Heart left ventricle (tissue), 16 donors: ENCODE measurements around the gene FGD4. TPM values are rescaled to one million over a fixed set of nuclear protein-coding genes. Genes with fewer than 3 reads are reported as not detected.

ENCODE experiments used
- ATAC-seq, 4 donors: fragments of 200-7000 bp; cut with Tn5 transposase; one replicate each; pipeline ENCODE4 v1.9.1; 2020 to 2022; ENCODE audit warnings: moderate library complexity in 4 of 4, mild to moderate bottlenecking in 3 of 4, moderate number of reproducible peaks in 1 of 4
- DNase-seq, 5 donors: peaks; one replicate each; pipeline ENCODE4 v3.0.0-alpha.2; 2020
- H3K27ac ChIP-seq, 12 donors: fragments of 200-600 bp; sonication (generic) in 4 of 12; one replicate each; pipeline versions ENCODE4 v1.5.0 to v1.8.0; 2016 to 2022; ENCODE audit warnings: mild to moderate bottlenecking in 2 of 12
- H3K27me3 ChIP-seq, 9 donors: fragments of 200-600 bp; sonication (generic) in 2 of 9; one replicate each; pipeline versions ENCODE4 v1.5.1 to v1.8.0; 2016 to 2022; ENCODE audit warnings: mild to moderate bottlenecking in 3 of 9
- H3K36me3 ChIP-seq, 9 donors: fragments of 200-600 bp; sonication (generic) in 2 of 9; one replicate each; pipeline versions ENCODE4 v1.5.0 to v1.8.0; 2018 to 2022; ENCODE audit warnings: mild to moderate bottlenecking in 2 of 9
- H3K4me1 ChIP-seq, 12 donors: fragments of 200-600 bp; sonication (generic) in 4 of 12; one replicate each; pipeline versions ENCODE4 v1.5.0 to v1.8.0; 2016 to 2022; ENCODE audit warnings: mild to moderate bottlenecking in 3 of 12
- H3K4me3 ChIP-seq, 12 donors: fragments of 200-600 bp; sonication (generic) in 4 of 12; one replicate each; pipeline versions ENCODE4 v1.5.0 to v1.8.0; 2017 to 2022; ENCODE audit warnings: mild to moderate bottlenecking in 9 of 12, moderate library complexity in 4 of 12
- H3K9me3 ChIP-seq, 12 donors: fragments of 200-600 bp; sonication (generic) in 4 of 12; one replicate each; pipeline versions ENCODE4 v1.5.0 to v1.8.0; 2016 to 2022; ENCODE audit warnings: mild to moderate bottlenecking in 1 of 12
- CTCF ChIP-seq, 12 donors: fragments of 200-600 bp; sonication (generic) in 4 of 12; IDR thresholded peaks; one replicate each; pipeline versions ENCODE4 v1.5.0 to v1.8.0; 2018 to 2022; ENCODE audit warnings: antibody characterized with exemption in 12 of 12, mild to moderate bottlenecking in 5 of 12
- POLR2A ChIP-seq, 2 donors: fragments of 450-650 bp; IDR thresholded peaks; one replicate each; pipeline ENCODE4 v1.6.1; 2017; ENCODE audit warnings: antibody characterized with exemption in 2 of 2, mild to moderate bottlenecking in 2 of 2, moderate library complexity in 2 of 2
- WGBS, 4 donors: extraction: QIAGEN DNeasy Blood & Tissue Kit in 2 of 4; methylation state at CpG; one replicate each; pipeline versions ENCODE4 v1.1.5 to v1.1.7; 2013 to 2018; 5-methylcytosine and 5-hydroxymethylcytosine counted together
- intact Hi-C, 10 donors: fragments of 100-400 bp; cut with DNase I; formaldehyde crosslinking; loops; one replicate each; pipeline versions ENCODE4 v1.11.1 to v1.14.2; 2022
- polyA plus RNA-seq, 2 donors: library from polyadenylated mRNA; stranded (reverse); fragments of 200-250 nt; gene quantifications; one replicate each; pipeline ENCODE4 v1.2.3, GENCODE V29; 2013
- total RNA-seq, 9 donors: library from RNA; depleted of rRNA in 2 of 9; stranded (reverse); fragments of >200 nt in 2 of 9; fragmentation: NEBNext Ultra II Directional in 3 of 9; extraction: Animal tissue kit (Norgen Biotek cat#: 25700) in 3 of 9; gene quantifications; one replicate each; pipeline versions ENCODE4 v1.1.0 to v1.2.4, GENCODE V29; 2016 to 2023
- donor health status: ischemic (EF 13 %, LVEDD 7.1; RV severe dilation, severe dysfunction).
- donor health status: healthy with polysubstance abuse.
- donor health status: DM: no; HTN: yes; CAD: no.
- donor health status: DM: no; HTN: no; CAD: no.
- donor health status: ischemic (EF 25% LVEDD 6.9; RV normal size, moderate dysfunction).
- donor health status: ischemic (EF 25% LVEDD 5.7; RV mildly dilated, moderate dysfunction).
- donor health status: healthy.
- donor health status: DM: yes; HTN: yes; CAD: no.
- donor health status: ischemic (EF 35%, LVEDD 5.7; RV mildly dilated, moderate dysfunction).
- donor health status: nonischemic (EF 11% LVEDD 7.7; RV severe dilation, severe dysfunction).
- donor health status: DM: yes; HTN: yes; CAD: no.
- donor health status: PGD.
- donor health status: ischemic (EF 29% LVEDD 5.4; RV normal size, mild dysfunction).
- donor health status: nonischemic (EF 23%, LVEDD 6.1; RV moderate dilation, normal function).

Gene FGD4
- total and polyA plus RNA-seq, 11 donors, result 4.5 to 36.8 (median 28.2) TPM

GRCh38 chr12:32568228-32568627 lies 168.9 kb downstream of the FGD4 start:
- intact Hi-C loops, result loop anchor here in 2 of 10 donors (10.0 kb wide), 1 partner anchor 113 kb away; no protein-coding TSS in a partner anchor
- Histone ChIP-seq H3K4me1 (peaks cover 6 to 63% (median 42%) of the 10 kb centered on the region in 12 donors), H3K9me3 (no peaks in the 10 kb centered on the region), H3K27me3 (no peaks in the 10 kb centered on the region), H3K4me3 (no peak overlapping the region), H3K27ac (peak overlapping the region in 10 of 12 donors; percentile 9 to 71 (median 51)), H3K36me3 (peaks cover 0 to 27% (median 10%) of the 10 kb centered on the region in 9 donors)
- DNase-seq, result no peak
- ATAC-seq, result peak in 3 of 4 donors; percentile 57 to 70 (median 59)
- WGBS, 4 donors, result 21 to 49% (median 36%) methylated on average over 1 of the region's 1 CpG
- TF ChIP-seq POLR2A (IDR thresholded peaks at IDR 0.05) (no peak), CTCF (IDR thresholded peaks at IDR 0.05) (no peak)

GRCh38 chr12:32569259-32569658 lies 169.9 kb downstream of the FGD4 start:
- no peaks in the 10 kb centered on the region for H3K9me3 ChIP-seq
- DNase-seq (no peak), ATAC-seq (peak in 1 of 4 donors; percentile 19)
- 48 to 56% (median 49%) methylated on average over 2 of the region's 2 CpGs for WGBS, 4 donors
- H3K27me3 ChIP-seq, result no peaks in the 10 kb centered on the region
- peaks cover 0 to 24% (median 11%) of the 10 kb centered on the region in 9 donors for H3K36me3 ChIP-seq
- peaks cover 6 to 61% (median 43%) of the 10 kb centered on the region in 12 donors for H3K4me1 ChIP-seq
- peak overlapping the region in 8 of 12 donors; percentile 8 to 71 (median 50) for H3K27ac ChIP-seq
- H3K4me3 ChIP-seq, result no peak overlapping the region
- TF ChIP-seq POLR2A (IDR thresholded peaks at IDR 0.05), result no peak
- TF ChIP-seq CTCF (IDR thresholded peaks at IDR 0.05), result no peak
- intact Hi-C loops, result loop anchor here in 2 of 10 donors (10.0 kb wide), 1 partner anchor 114 kb away; no protein-coding TSS in a partner anchor

GRCh38 chr12:32574585-32574984 lies 175.2 kb downstream of the FGD4 start:
- peak overlapping the region in 1 of 12 donors; percentile 23 for H3K27ac ChIP-seq
- DNase-seq (no peak), ATAC-seq (no peak)
- H3K27me3 ChIP-seq, result no peaks in the 10 kb centered on the region
- TF ChIP-seq CTCF (IDR thresholded peaks at IDR 0.05), result no peak
- no peak for TF ChIP-seq POLR2A (IDR thresholded peaks at IDR 0.05)
- peaks cover 0 to 43% (median 14%) of the 10 kb centered on the region in 9 donors for H3K36me3 ChIP-seq
- no peak overlapping the region for H3K4me3 ChIP-seq
- H3K9me3 ChIP-seq, result peaks cover 0 to 4% (median 0%) of the 10 kb centered on the region in 12 donors
- WGBS, 4 donors, result 89 to 96% (median 91%) methylated on average over 1 of the region's 1 CpG
- peaks cover 0 to 31% (median 7%) of the 10 kb centered on the region in 12 donors for H3K4me1 ChIP-seq
- intact Hi-C loops, result no loop called here

- DNase-seq (no peak), ATAC-seq (peak in 1 of 4 donors; percentile 59)
- no peak overlapping the region for H3K4me3 ChIP-seq
- H3K4me1 ChIP-seq, result peaks cover 0 to 26% (median 8%) of the 10 kb centered on the region in 12 donors
- no peaks in the 10 kb centered on the region for H3K27me3 ChIP-seq
- TF ChIP-seq CTCF (IDR thresholded peaks at IDR 0.05) (no peak), POLR2A (IDR thresholded peaks at IDR 0.05) (no peak)
- H3K27ac ChIP-seq, result peak overlapping the region in 10 of 12 donors; percentile 17 to 63 (median 32)
- H3K9me3 ChIP-seq, result peaks cover 0 to 4% (median 0%) of the 10 kb centered on the region in 12 donors
- H3K36me3 ChIP-seq, result peaks cover 0 to 65% (median 29%) of the 10 kb centered on the region in 9 donors
- WGBS, 4 donors, result 36 to 51% (median 46%) methylated on average over 2 of the region's 2 CpGs
- intact Hi-C loops, result no loop called here
These were observed 178.0 kb downstream of the FGD4 start for GRCh38 chr12:32577328-32577727.
